HG03439 (cell line): Measurements from ENCODE around the gene GBP2.
"Not testable (repeated sequence)": the region's sequence is repeated elsewhere in the genome, so short reads cannot be mapped to it uniquely, and the experiment has no call there.

Experiments used
- ATAC-seq: cut with Tn5 transposase; IDR thresholded peaks from one replicate; pipeline ENCODE4 v1.9.1; 2021; ENCODE audit warnings: mild to moderate bottlenecking, moderate library complexity; ENCODE audit not compliant: unreplicated experiment

The GBP2 gene

GRCh38 chr1:89126602-89127565 lies 970 bp upstream of the GBP2 start:
- ATAC-seq, result not testable (repeated sequence)

- no peak for ATAC-seq
Measured at GRCh38 chr1:89125240-89125912, 538 bp downstream of the GBP2 start.

GRCh38 chr1:89121641-89122040 lies 4.3 kb downstream of the GBP2 start:
- no peak for ATAC-seq

GRCh38 chr1:89114662-89115061 lies 11.3 kb downstream of the GBP2 start:
- ATAC-seq, result no peak

- ATAC-seq, result no peak
Measured at GRCh38 chr1:89112871-89113613, 12.9 kb downstream of the GBP2 start.

- no peak for ATAC-seq
Measured at GRCh38 chr1:89104687-89105086, 21.2 kb downstream of the GBP2 start.

GRCh38 chr1:89104147-89104546 lies 21.8 kb downstream of the GBP2 start:
- ATAC-seq, result no peak

- no peak for ATAC-seq
Measured at GRCh38 chr1:89102021-89102420, 23.9 kb downstream of the GBP2 start.

- no peak for ATAC-seq
Measured at GRCh38 chr1:89100412-89100811, 25.5 kb downstream of the GBP2 start.

GRCh38 chr1:89098857-89099256 lies 27.1 kb downstream of the GBP2 start:
- no peak for ATAC-seq

- no peak for ATAC-seq
Measured at GRCh38 chr1:89095737-89096136, 30.2 kb downstream of the GBP2 start.

- ATAC-seq, result no peak
Measured at GRCh38 chr1:89089962-89090361, 36.0 kb downstream of the GBP2 start.

- ATAC-seq, result no peak
Measured at GRCh38 chr1:89088572-89088971, 37.3 kb downstream of the GBP2 start.

GRCh38 chr1:89087241-89087640 lies 38.7 kb downstream of the GBP2 start:
- ATAC-seq, result no peak

- ATAC-seq, result no peak
Measured at GRCh38 chr1:89085781-89086180, 40.1 kb downstream of the GBP2 start.

- no peak for ATAC-seq
Measured at GRCh38 chr1:89081005-89081404, 44.9 kb downstream of the GBP2 start.

- ATAC-seq, result not testable (repeated sequence)
Measured at GRCh38 chr1:89080068-89080467, 45.8 kb downstream of the GBP2 start.

- ATAC-seq, result not testable (repeated sequence)
Measured at GRCh38 chr1:89072466-89073065, 53.3 kb downstream of the GBP2 start.

GRCh38 chr1:89070509-89070908 lies 55.4 kb downstream of the GBP2 start:
- no peak for ATAC-seq

GRCh38 chr1:89069951-89070350 lies 56.0 kb downstream of the GBP2 start:
- ATAC-seq, result no peak

- no peak for ATAC-seq
Measured at GRCh38 chr1:89068291-89068690, 57.6 kb downstream of the GBP2 start.
